Left lung (tissue), 10 donors: ENCODE measurements around the gene SHISA7. TPM values are rescaled to one million over a fixed set of nuclear protein-coding genes. Genes with fewer than 3 reads are reported as not detected.

Experiments
- ATAC-seq: fragments of 200-7000 bp; cut with Tn5 transposase; one replicate; pipeline ENCODE4 v1.9.1; 2020; ENCODE audit warnings: moderate library complexity
- DNase-seq, 4 donors: peaks; one replicate each; pipeline ENCODE4 v3.0.0-alpha.2; 2013 to 2020
- H3K27ac ChIP-seq, 2 donors: fragments of 200-600 bp; sonication (generic) in 1 of 2; one replicate each; pipeline versions ENCODE4 v1.5.0 to v1.8.0; 2020 to 2021
- H3K27me3 ChIP-seq, 2 donors: fragments of 200-600 bp; sonication (generic) in 1 of 2; one replicate each; pipeline versions ENCODE4 v1.5.0 to v1.8.0; 2020 to 2021
- H3K36me3 ChIP-seq, 2 donors: fragments of 200-600 bp; sonication (generic) in 1 of 2; one replicate each; pipeline versions ENCODE4 v1.5.0 to v1.8.0; 2020 to 2021
- H3K4me1 ChIP-seq, 2 donors: fragments of 200-600 bp; one replicate each; pipeline ENCODE4 v1.8.0; 2021
- H3K4me3 ChIP-seq, 2 donors: fragments of 200-600 bp; sonication (generic) in 1 of 2; one replicate each; pipeline versions ENCODE4 v1.5.0 to v1.8.0; 2020 to 2021; ENCODE audit warnings: mild to moderate bottlenecking in 1 of 2
- H3K9me3 ChIP-seq, 2 donors: fragments of 200-600 bp; sonication (generic) in 1 of 2; one replicate each; pipeline versions ENCODE4 v1.5.0 to v1.8.0; 2020 to 2021
- intact Hi-C, 2 donors: fragments of 100-400 bp; cut with DNase I; formaldehyde crosslinking; loops; one replicate each; pipeline versions ENCODE4 v1.11.2 to v1.14.2; 2022
- polyA plus RNA-seq, 6 donors: library from polyadenylated mRNA; unstranded; fragments of 120-200 nt; gene quantifications; one replicate each; pipeline ENCODE4 v1.2.1, GENCODE V29; 2013; ENCODE audit not compliant: insufficient read length in 6 of 6
- total RNA-seq, 2 donors: library from RNA; stranded (reverse); fragmentation: NEBNext Ultra II Directional; extraction: Animal tissue kit (Norgen Biotek cat#: 25700); gene quantifications; one replicate each; pipeline ENCODE4 v1.2.1, GENCODE V29; 2021
- TF ChIP-seq, protein P1 (sequence below), 2 donors: fragments of 200-600 bp; sonication (generic) in 1 of 2; IDR thresholded peaks; one replicate each; pipeline versions ENCODE4 v1.5.0 to v1.8.0; 2021; ENCODE audit warnings: antibody characterized with exemption in 2 of 2
- donor health status: DM: no; HTN: yes; CAD: no.
- donor health status: DM: no; HTN: no; CAD: no.

Gene SHISA7
- total and polyA plus RNA-seq, 8 donors = 0.11 to 0.23 (median 0.20) TPM; not detected in 2

DNA sequence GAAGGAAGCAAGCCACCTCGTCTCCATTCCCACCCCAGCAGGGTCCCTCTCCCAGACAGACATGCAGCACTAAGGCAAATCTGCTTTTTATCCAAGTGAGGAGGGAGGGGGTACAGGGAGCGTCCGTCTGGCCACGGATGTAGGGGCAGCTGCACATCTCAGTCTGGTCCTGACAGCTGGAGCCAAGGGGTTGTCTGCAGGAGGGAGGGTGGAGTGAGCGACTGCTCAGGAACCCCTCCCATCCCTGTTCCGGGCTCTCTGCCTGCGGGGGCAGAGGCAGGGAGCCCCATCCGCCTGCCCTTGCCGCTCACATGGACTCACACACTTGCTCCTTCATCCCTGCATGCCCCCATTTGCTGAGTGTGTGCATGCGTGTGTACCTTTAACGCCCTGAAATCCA, 63.9 kb downstream of the SHISA7 start:
- H3K36me3 ChIP-seq = no peaks in the 10 kb centered on the region
- TF ChIP-seq, protein P1, sequence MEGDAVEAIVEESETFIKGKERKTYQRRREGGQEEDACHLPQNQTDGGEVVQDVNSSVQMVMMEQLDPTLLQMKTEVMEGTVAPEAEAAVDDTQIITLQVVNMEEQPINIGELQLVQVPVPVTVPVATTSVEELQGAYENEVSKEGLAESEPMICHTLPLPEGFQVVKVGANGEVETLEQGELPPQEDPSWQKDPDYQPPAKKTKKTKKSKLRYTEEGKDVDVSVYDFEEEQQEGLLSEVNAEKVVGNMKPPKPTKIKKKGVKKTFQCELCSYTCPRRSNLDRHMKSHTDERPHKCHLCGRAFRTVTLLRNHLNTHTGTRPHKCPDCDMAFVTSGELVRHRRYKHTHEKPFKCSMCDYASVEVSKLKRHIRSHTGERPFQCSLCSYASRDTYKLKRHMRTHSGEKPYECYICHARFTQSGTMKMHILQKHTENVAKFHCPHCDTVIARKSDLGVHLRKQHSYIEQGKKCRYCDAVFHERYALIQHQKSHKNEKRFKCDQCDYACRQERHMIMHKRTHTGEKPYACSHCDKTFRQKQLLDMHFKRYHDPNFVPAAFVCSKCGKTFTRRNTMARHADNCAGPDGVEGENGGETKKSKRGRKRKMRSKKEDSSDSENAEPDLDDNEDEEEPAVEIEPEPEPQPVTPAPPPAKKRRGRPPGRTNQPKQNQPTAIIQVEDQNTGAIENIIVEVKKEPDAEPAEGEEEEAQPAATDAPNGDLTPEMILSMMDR (IDR thresholded peaks at IDR 0.05) = no peak
- no peaks in the 10 kb centered on the region for H3K9me3 ChIP-seq
- ATAC-seq (no peak), DNase-seq (no peak)
- peaks cover 5 to 38% of the 10 kb centered on the region in 2 donors for H3K27me3 ChIP-seq
- no peak overlapping the region for H3K27ac ChIP-seq
- peaks cover 3 to 11% of the 10 kb centered on the region in 2 donors for H3K4me1 ChIP-seq
- no peak overlapping the region for H3K4me3 ChIP-seq
- intact Hi-C loops = no loop called here

Other genes with a start within 250 kb of the SHISA7 start
Only the 30 nearest of the 31 such genes appear.
- gene TMEM86B, start 214.5 kb downstream of the SHISA7 start, total RNA-seq = 1 to 10 TPM; 1.9 to 2.7 TPM
- 1 to 10 TPM; 2.3 to 4.4 (median 2.7) TPM for gene TMEM86B, start 214.5 kb downstream of the SHISA7 start, polyA plus RNA-seq
- 10 to 100 TPM; 56.0 to 81.8 TPM for gene PPP6R1, start 184.3 kb downstream of the SHISA7 start, total RNA-seq
- 10 to 100 TPM; 33.4 to 43.8 (median 39.8) TPM for gene PPP6R1, start 184.3 kb downstream of the SHISA7 start, polyA plus RNA-seq
- 10 to 100 TPM; 23.8 to 31.0 TPM for gene HSPBP1, start 163.2 kb downstream of the SHISA7 start, total RNA-seq
- gene HSPBP1, start 163.2 kb downstream of the SHISA7 start, polyA plus RNA-seq = 10 to 100 TPM; 23.7 to 38.4 (median 30.5) TPM
- gene BRSK1, start 159.3 kb downstream of the SHISA7 start, total RNA-seq = 1 to 10 TPM; 2.2 to 3.3 TPM
- gene BRSK1, start 159.3 kb downstream of the SHISA7 start, polyA plus RNA-seq = 10 to 100 TPM; 11.7 to 18.1 (median 14.9) TPM
- 10 to 100 TPM; 13.3 to 29.5 TPM for gene TMEM150B, start 118.0 kb downstream of the SHISA7 start, total RNA-seq
- gene TMEM150B, start 118.0 kb downstream of the SHISA7 start, polyA plus RNA-seq = 1 to 10 TPM in 1 of 6 donors, under 1 TPM in 5; 0.49 to 1.2 (median 0.82) TPM
- gene KMT5C, start 103.4 kb downstream of the SHISA7 start, total RNA-seq = 10 to 100 TPM; 12.9 to 15.5 TPM
- 10 to 100 TPM; 20.8 to 27.6 (median 22.4) TPM for gene KMT5C, start 103.4 kb downstream of the SHISA7 start, polyA plus RNA-seq
- gene COX6B2, start 88.6 kb downstream of the SHISA7 start, total RNA-seq = under 1 TPM in 1 of 2 donors, not detected in 1; 0.24 TPM
- under 1 TPM; 0.20 to 0.75 (median 0.59) TPM for gene COX6B2, start 88.6 kb downstream of the SHISA7 start, polyA plus RNA-seq
- not detected for gene GARIN5B, start 80.0 kb downstream of the SHISA7 start, total RNA-seq
- gene GARIN5B, start 80.0 kb downstream of the SHISA7 start, polyA plus RNA-seq = under 1 TPM in 2 of 6 donors, not detected in 4; 0.04 to 0.06 TPM
- under 1 TPM; 0.10 to 0.44 TPM for gene IL11, start 72.8 kb downstream of the SHISA7 start, total RNA-seq
- gene IL11, start 72.8 kb downstream of the SHISA7 start, polyA plus RNA-seq = under 1 TPM; 0.16 to 0.90 (median 0.43) TPM
- gene TMEM190, start 66.5 kb downstream of the SHISA7 start, total RNA-seq = 1 to 10 TPM in 1 of 2 donors, not detected in 1; 9.3 TPM
- gene TMEM190, start 66.5 kb downstream of the SHISA7 start, polyA plus RNA-seq = 10 to 100 TPM in 1 of 6 donors, 1 to 10 TPM in 5; 1.2 to 15.6 (median 4.5) TPM
- 10 to 100 TPM; 25.3 to 33.9 TPM for gene TMEM238, start 59.0 kb downstream of the SHISA7 start, total RNA-seq
- 1 to 10 TPM in 2 of 6 donors, under 1 TPM in 4; 0.48 to 1.9 (median 0.67) TPM for gene TMEM238, start 59.0 kb downstream of the SHISA7 start, polyA plus RNA-seq
- gene RPL28, start 57.4 kb downstream of the SHISA7 start, total RNA-seq = 1,000 to 10,000 TPM; 1,601 to 1,774 TPM
- 1,000 to 10,000 TPM; 1,216 to 1,673 (median 1,335) TPM for gene RPL28, start 57.4 kb downstream of the SHISA7 start, polyA plus RNA-seq
- gene UBE2S, start 35.5 kb downstream of the SHISA7 start, total RNA-seq = 10 to 100 TPM; 26.5 to 39.1 TPM
- gene UBE2S, start 35.5 kb downstream of the SHISA7 start, polyA plus RNA-seq = 10 to 100 TPM; 27.4 to 71.2 (median 35.7) TPM
- 10 to 100 TPM; 36.2 to 49.4 TPM for gene ISOC2, start 18.3 kb upstream of the SHISA7 start, total RNA-seq
- gene ISOC2, start 18.3 kb upstream of the SHISA7 start, polyA plus RNA-seq = 10 to 100 TPM; 23.8 to 38.3 (median 29.6) TPM
- gene C19orf85, start 21.5 kb upstream of the SHISA7 start, total RNA-seq = not detected
- not detected for gene C19orf85, start 21.5 kb upstream of the SHISA7 start, polyA plus RNA-seq
- gene ZNF628, start 33.3 kb upstream of the SHISA7 start, total RNA-seq = 1 to 10 TPM; 8.7 to 9.5 TPM
- 1 to 10 TPM; 1.6 to 5.4 (median 2.8) TPM for gene ZNF628, start 33.3 kb upstream of the SHISA7 start, polyA plus RNA-seq
- 10 to 100 TPM; 22.9 to 37.2 TPM for gene NAT14, start 41.9 kb upstream of the SHISA7 start, total RNA-seq
- gene NAT14, start 41.9 kb upstream of the SHISA7 start, polyA plus RNA-seq = 10 to 100 TPM; 34.7 to 46.6 (median 41.3) TPM
- 10 to 100 TPM in 1 of 2 donors, 1 to 10 TPM in 1; 5.3 to 45.9 TPM for gene SSC5D, start 45.1 kb upstream of the SHISA7 start, total RNA-seq
- gene SSC5D, start 45.1 kb upstream of the SHISA7 start, polyA plus RNA-seq = 10 to 100 TPM in 1 of 6 donors, 1 to 10 TPM in 5; 4.1 to 12.7 (median 8.0) TPM
- not detected for gene SBK2, start 93.8 kb upstream of the SHISA7 start, total RNA-seq
- under 1 TPM in 1 of 6 donors, not detected in 5; 0.20 TPM for gene SBK2, start 93.8 kb upstream of the SHISA7 start, polyA plus RNA-seq
- gene SBK3, start 102.2 kb upstream of the SHISA7 start, total RNA-seq = under 1 TPM; 0.26 to 0.50 TPM
- 1 to 10 TPM in 2 of 6 donors, under 1 TPM in 4; 0.46 to 1.7 (median 0.69) TPM for gene SBK3, start 102.2 kb upstream of the SHISA7 start, polyA plus RNA-seq
- 10 to 100 TPM; 12.8 to 14.7 TPM for gene ZNF579, start 137.5 kb upstream of the SHISA7 start, total RNA-seq
- gene ZNF579, start 137.5 kb upstream of the SHISA7 start, polyA plus RNA-seq = 10 to 100 TPM; 10.7 to 13.9 (median 12.5) TPM
- gene FIZ1, start 156.2 kb upstream of the SHISA7 start, total RNA-seq = 10 to 100 TPM; 11.0 to 14.4 TPM
- gene FIZ1, start 156.2 kb upstream of the SHISA7 start, polyA plus RNA-seq = 10 to 100 TPM; 16.7 to 22.6 (median 19.6) TPM
- 10 to 100 TPM; 22.3 to 22.4 TPM for gene ZNF524, start 157.0 kb upstream of the SHISA7 start, total RNA-seq
- gene ZNF524, start 157.0 kb upstream of the SHISA7 start, polyA plus RNA-seq = 1 to 10 TPM; 4.9 to 9.0 (median 6.9) TPM
- 10 to 100 TPM; 13.7 to 16.1 TPM for gene ZNF865, start 162.3 kb upstream of the SHISA7 start, total RNA-seq
- 10 to 100 TPM in 2 of 6 donors, 1 to 10 TPM in 4; 5.9 to 12.2 (median 8.4) TPM for gene ZNF865, start 162.3 kb upstream of the SHISA7 start, polyA plus RNA-seq
- gene ZNF784, start 181.3 kb upstream of the SHISA7 start, total RNA-seq = 1 to 10 TPM; 6.0 to 8.0 TPM
- gene ZNF784, start 181.3 kb upstream of the SHISA7 start, polyA plus RNA-seq = 10 to 100 TPM in 1 of 6 donors, 1 to 10 TPM in 5; 8.3 to 11.6 (median 8.9) TPM
- 10 to 100 TPM; 33.8 to 34.7 TPM for gene ZNF580, start 197.7 kb upstream of the SHISA7 start, total RNA-seq
- gene ZNF580, start 197.7 kb upstream of the SHISA7 start, polyA plus RNA-seq = 10 to 100 TPM; 35.8 to 49.5 (median 44.2) TPM
- gene ZNF581, start 200.3 kb upstream of the SHISA7 start, total RNA-seq = 10 to 100 TPM; 14.5 to 19.5 TPM
- gene ZNF581, start 200.3 kb upstream of the SHISA7 start, polyA plus RNA-seq = 10 to 100 TPM; 24.2 to 32.3 (median 28.8) TPM
- gene CCDC106, start 204.9 kb upstream of the SHISA7 start, total RNA-seq = 10 to 100 TPM in 1 of 2 donors, 1 to 10 TPM in 1; 9.7 to 15.1 TPM
- 10 to 100 TPM; 11.0 to 16.8 (median 14.7) TPM for gene CCDC106, start 204.9 kb upstream of the SHISA7 start, polyA plus RNA-seq
- gene U2AF2, start 211.7 kb upstream of the SHISA7 start, total RNA-seq = 100 to 1,000 TPM; 123 to 145 TPM
- gene U2AF2, start 211.7 kb upstream of the SHISA7 start, polyA plus RNA-seq = 100 to 1,000 TPM; 160 to 213 (median 176) TPM
- gene EPN1, start 231.9 kb upstream of the SHISA7 start, total RNA-seq = 100 to 1,000 TPM; 114 to 120 TPM
- 100 to 1,000 TPM in 1 of 6 donors, 10 to 100 TPM in 5; 67.7 to 104 (median 88.6) TPM for gene EPN1, start 231.9 kb upstream of the SHISA7 start, polyA plus RNA-seq